ENCODE results near the gene SLC6A3. TPM values are rescaled to one million over a fixed set of nuclear protein-coding genes. Genes with fewer than 3 reads are reported as not detected.

SLC6A3 gene
- total and polyA plus RNA-seq, 2 of the 13 experiments (the other 11 are each of a cell fraction or from before 2014, with no cell fraction given): 0.01 TPM; not detected in 1

GRCh38 chr5:1453613-1454012 is 8.4 kb upstream of the SLC6A3 start:
- Histone ChIP-seq H3K4me1 (ENCODE audit: insufficient read depth, low read length) (no peaks in the 10 kb centered on the region), H3K4me2 (ENCODE audit: low read depth, low read length) (no peak overlapping the region), H3K79me2 (ENCODE audit: insufficient read depth, low read length) (no peaks in the 10 kb centered on the region), H4K20me1 (ENCODE audit: insufficient read depth, low read length) (no peaks in the 10 kb centered on the region), H3K9me3 (ENCODE audit: low read length) (peaks cover 35% of the 10 kb centered on the region), H3K27ac (ENCODE audit: extremely low read length, insufficient read depth, low read length) (no peak overlapping the region), H3K9ac (ENCODE audit: insufficient read depth, low read depth, low read length) (no peak overlapping the region), H3K27me3 (ENCODE audit: control insufficient read depth in 1 of 2, insufficient read depth in 2 of 2, low read length in 2 of 2) (peaks cover 1 to 16% of the 10 kb centered on the region in 2 experiments; a peak in 4 of 5 replicates), H3K4me3 (replicated peaks in 1 of 3; ENCODE audit: insufficient read depth in 1 of 3, low read depth in 2 of 3, low read length in 3 of 3) (no peak overlapping the region), H2AFZ (ENCODE audit: low read length) (no peak overlapping the region), H3K36me3 (replicated peaks in 1 of 2; ENCODE audit: control insufficient read depth in 1 of 2, insufficient read depth in 2 of 2, low read length in 2 of 2) (no peaks in the 10 kb centered on the region)
- BruUV-seq (replicated peaks): no TSS peak
- WGBS (ENCODE audit: low lambda C conversion rate): 5% methylated on average over 2 of the region's 2 CpGs
- FAIRE-seq (no peak), DNase-seq (ENCODE audit: low spot score) (no peak), ATAC-seq (no peak)
- in situ Hi-C loops (cut with HindIII; ENCODE audit: extremely low pct_ligation_motif_present, low pct_unique_long_range_greater_than_20kb) (no loop called here), intact Hi-C loops (cut with micrococcal nuclease; ENCODE audit: unreplicated experiment) (no loop called here)
- CTCF ChIA-PET (ENCODE audit: low intra/inter-chr PET ratio, low total read pairs): no interaction called here
- POLR2A ChIA-PET: no interaction called here
- no peak for TF ChIP-seq CEBPZ (IDR thresholded peaks at IDR 0.05; ENCODE audit: low read length)
- TF ChIP-seq TOE1 (CRISPR knock-in tag; IDR thresholded peaks at IDR 0.05): no peak

- Histone ChIP-seq H4K20me1 (ENCODE audit: insufficient read depth, low read length) (no peaks in the 10 kb centered on the region), H3K27me3 (ENCODE audit: control insufficient read depth in 1 of 2, insufficient read depth in 2 of 2, low read length in 2 of 2) (peaks cover 11 to 40% of the 10 kb centered on the region in 2 experiments; a peak in 4 of 5 replicates), H2AFZ (ENCODE audit: low read length) (no peak overlapping the region), H3K9ac (ENCODE audit: insufficient read depth, low read depth, low read length) (no peak overlapping the region), H3K36me3 (replicated peaks in 1 of 2; ENCODE audit: control insufficient read depth in 1 of 2, insufficient read depth in 2 of 2, low read length in 2 of 2) (no peaks in the 10 kb centered on the region), H3K4me1 (ENCODE audit: insufficient read depth, low read length) (no peaks in the 10 kb centered on the region), H3K27ac (ENCODE audit: extremely low read length, insufficient read depth, low read length) (no peak overlapping the region), H3K4me3 (replicated peaks in 1 of 3; ENCODE audit: insufficient read depth in 1 of 3, low read depth in 2 of 3, low read length in 3 of 3) (no peak overlapping the region), H3K79me2 (ENCODE audit: insufficient read depth, low read length) (no peaks in the 10 kb centered on the region), H3K4me2 (ENCODE audit: low read depth, low read length) (no peak overlapping the region), H3K9me3 (ENCODE audit: low read length) (peaks cover 9% of the 10 kb centered on the region; the same call in 1 of the 2 replicates)
- no peak for FAIRE-seq
- in situ Hi-C loops (cut with HindIII; ENCODE audit: extremely low pct_ligation_motif_present, low pct_unique_long_range_greater_than_20kb) (no loop called here), intact Hi-C loops (cut with micrococcal nuclease; ENCODE audit: unreplicated experiment) (no loop called here)
- ChIA-PET POLR2A (no interaction called here), CTCF (ENCODE audit: low intra/inter-chr PET ratio, low total read pairs) (no interaction called here)
- ATAC-seq: no peak
- no TSS peak for BruUV-seq (replicated peaks)
- no peak for DNase-seq (ENCODE audit: low spot score)
- 36% methylated on average over 11 of the region's 12 CpGs for whole genome bisulfite sequencing (ENCODE audit: low lambda C conversion rate)
- TF ChIP-seq SIN3A (IDR thresholded peaks at IDR 0.05; ENCODE audit: borderline replicate concordance, low read depth, low read length) (no peak), ZNF678 (CRISPR knock-in tag; IDR thresholded peaks at IDR 0.05) (no peak), RXRB (CRISPR knock-in tag; IDR thresholded peaks at IDR 0.05; ENCODE audit: borderline replicate concordance) (no peak), ZNF883 (CRISPR knock-in tag; IDR thresholded peaks at IDR 0.05; ENCODE audit: not compliant biosample characterization) (no peak), IKZF5 (CRISPR knock-in tag; IDR thresholded peaks at IDR 0.05) (no peak), HOXA5 (CRISPR knock-in tag; IDR thresholded peaks at IDR 0.05) (no peak), ZNF30 (CRISPR knock-in tag; IDR thresholded peaks at IDR 0.05) (no peak), EED (CRISPR knock-in tag; IDR thresholded peaks at IDR 0.05) (no peak), ZNF20 (CRISPR knock-in tag; IDR thresholded peaks at IDR 0.05) (no peak), SRSF9 (IDR thresholded peaks at IDR 0.05; ENCODE audit: borderline replicate concordance, insufficient read depth, low read depth, low read length, poor library complexity, severe bottlenecking) (no peak), RFX3 (CRISPR knock-in tag; IDR thresholded peaks at IDR 0.05) (no peak), TEAD3 (CRISPR knock-in tag; optimal IDR thresholded peaks at IDR 0.05; ENCODE audit: borderline replicate concordance) (no peak)
These were observed 3.9 kb upstream of the SLC6A3 start for GRCh38 chr5:1449081-1449630.
